Muscle of leg (tissue), 11 donors: ENCODE data around the gene PSD2. TPM values are rescaled to one million over a fixed set of nuclear protein-coding genes. Genes with fewer than 3 reads are reported as not detected.

Experiments used
- DNase-seq: peaks from one replicate; pipeline ENCODE4 v3.0.0; 2013
- H3K27ac ChIP-seq: one replicate; pipeline ENCODE4 v1.5.1; 2013; ENCODE audit warnings: mild to moderate bottlenecking, low read length, control low read depth
- H3K27me3 ChIP-seq: one replicate; pipeline ENCODE4 v1.6.1; 2013; ENCODE audit warnings: low read length; ENCODE audit not compliant: control insufficient read depth, insufficient read depth
- H3K36me3 ChIP-seq: one replicate; pipeline ENCODE4 v1.6.1; 2013; ENCODE audit warnings: low read length; ENCODE audit not compliant: control insufficient read depth, insufficient read depth
- H3K4me1 ChIP-seq: one replicate; pipeline ENCODE4 v1.6.1; 2013; ENCODE audit warnings: low read length; ENCODE audit not compliant: control insufficient read depth, insufficient read depth
- H3K4me3 ChIP-seq: one replicate; pipeline ENCODE4 v1.5.1; 2013; ENCODE audit warnings: low read length, control low read depth
- H3K9me3 ChIP-seq: replicated peaks from 2 replicates; pipeline ENCODE4 v1.6.1; 2013; ENCODE audit warnings: low read depth, low read length; ENCODE audit not compliant: control insufficient read depth
- WGBS: methylation state at CpG from one replicate; pipeline ENCODE4 v1.1.5; 2013; ENCODE audit warnings: missing lambda C conversion rate; ENCODE audit not compliant: insufficient coverage; 5-methylcytosine and 5-hydroxymethylcytosine counted together
- polyA plus RNA-seq, 8 donors: library from polyadenylated mRNA; unstranded; fragments of 120-200 nt; gene quantifications; one replicate each; pipeline versions ENCODE4 v1.2.1 to v1.2.3, GENCODE V29; 2013; ENCODE audit warnings: inconsistent platforms in 1 of 8, low replicate concordance in 1 of 8; ENCODE audit not compliant: insufficient read length in 8 of 8, insufficient read depth in 1 of 8
- total RNA-seq: library from RNA; stranded (reverse); fragments of 120-200 nt; gene quantifications from one replicate; pipeline ENCODE4 v1.2.4, GENCODE V29; 2013

The PSD2 gene
- total and polyA plus RNA-seq, 9 donors, result 0.18 to 0.47 (median 0.31) TPM

- Histone ChIP-seq H3K9me3 (no peaks in the 10 kb centered on the region), H3K27me3 (peaks cover 7% of the 10 kb centered on the region), H3K4me1 (peaks cover 23% of the 10 kb centered on the region), H3K36me3 (no peaks in the 10 kb centered on the region), H3K4me3 (no peak overlapping the region), H3K27ac (no peak overlapping the region)
- DNase-seq, result no peak
- WGBS, result no CpG with 5 or more reads among the region's 6 CpGs
Measured at GRCh38 chr5:139877129-139877597, 81.6 kb downstream of the PSD2 start.

- no peak overlapping the region for H3K27ac ChIP-seq
- 79% methylated on average over 2 of the region's 3 CpGs for whole genome bisulfite sequencing
- peaks cover 6% of the 10 kb centered on the region for H3K27me3 ChIP-seq
- H3K9me3 ChIP-seq, result no peaks in the 10 kb centered on the region
- no peaks in the 10 kb centered on the region for H3K36me3 ChIP-seq
- H3K4me3 ChIP-seq, result no peak overlapping the region
- peaks cover 32% of the 10 kb centered on the region for H3K4me1 ChIP-seq
- DNase-seq, result no peak
Measured at GRCh38 chr5:139878093-139878492, 82.5 kb downstream of the PSD2 start.

- Histone ChIP-seq H3K4me3 (no peak overlapping the region), H3K9me3 (no peaks in the 10 kb centered on the region), H3K27ac (peak overlapping the region; percentile 7), H3K4me1 (peaks cover 45% of the 10 kb centered on the region), H3K36me3 (no peaks in the 10 kb centered on the region), H3K27me3 (peaks cover 3% of the 10 kb centered on the region)
- 50% methylated on average over 2 of the region's 18 CpGs for WGBS
- no peak for DNase-seq
Measured at GRCh38 chr5:139880416-139881142, 85.0 kb downstream of the PSD2 start.

GRCh38 chr5:139881143-139881733 lies 85.6 kb downstream of the PSD2 start:
- Histone ChIP-seq H3K36me3 (no peaks in the 10 kb centered on the region), H3K4me3 (no peak overlapping the region), H3K4me1 (peaks cover 45% of the 10 kb centered on the region), H3K27me3 (peaks cover 3% of the 10 kb centered on the region), H3K9me3 (no peaks in the 10 kb centered on the region), H3K27ac (peak overlapping the region; percentile 35)
- peak; percentile 53 for DNase-seq
- WGBS, result 52% methylated on average over 5 of the region's 5 CpGs

- H3K9me3 ChIP-seq, result no peaks in the 10 kb centered on the region
- no peaks in the 10 kb centered on the region for H3K36me3 ChIP-seq
- 80% methylated on average over 1 of the region's 3 CpGs for WGBS
- DNase-seq, result peak; percentile 43
- no peak overlapping the region for H3K4me3 ChIP-seq
- peaks cover 7% of the 10 kb centered on the region for H3K27me3 ChIP-seq
- H3K4me1 ChIP-seq, result peaks cover 45% of the 10 kb centered on the region
- peak overlapping the region; percentile 67 for H3K27ac ChIP-seq
Measured at GRCh38 chr5:139882316-139882715, 86.7 kb downstream of the PSD2 start.

- H3K36me3 ChIP-seq, result no peaks in the 10 kb centered on the region
- H3K27me3 ChIP-seq, result peaks cover 7% of the 10 kb centered on the region
- WGBS, result 37% methylated on average over 5 of the region's 10 CpGs
- no peaks in the 10 kb centered on the region for H3K9me3 ChIP-seq
- peak; percentile 54 for DNase-seq
- H3K4me3 ChIP-seq, result no peak overlapping the region
- H3K4me1 ChIP-seq, result peaks cover 45% of the 10 kb centered on the region
- peak overlapping the region; percentile 67 for H3K27ac ChIP-seq
Measured at GRCh38 chr5:139882961-139883539, 87.4 kb downstream of the PSD2 start.

- H3K4me1 ChIP-seq, result peaks cover 45% of the 10 kb centered on the region
- no peaks in the 10 kb centered on the region for H3K36me3 ChIP-seq
- H3K4me3 ChIP-seq, result no peak overlapping the region
- DNase-seq, result peak; percentile 22
- WGBS, result 60% methylated on average over 1 of the region's 3 CpGs
- peaks cover 7% of the 10 kb centered on the region for H3K27me3 ChIP-seq
- no peaks in the 10 kb centered on the region for H3K9me3 ChIP-seq
- no peak overlapping the region for H3K27ac ChIP-seq
Measured at GRCh38 chr5:139884144-139884543, 88.5 kb downstream of the PSD2 start.

- 46% methylated on average over 3 of the region's 3 CpGs for WGBS
- H3K4me3 ChIP-seq, result no peak overlapping the region
- peaks cover 7% of the 10 kb centered on the region for H3K27me3 ChIP-seq
- peaks cover 45% of the 10 kb centered on the region for H3K4me1 ChIP-seq
- H3K9me3 ChIP-seq, result no peaks in the 10 kb centered on the region
- H3K36me3 ChIP-seq, result no peaks in the 10 kb centered on the region
- no peak for DNase-seq
- no peak overlapping the region for H3K27ac ChIP-seq
Measured at GRCh38 chr5:139884734-139885133, 89.1 kb downstream of the PSD2 start.

GRCh38 chr5:139885172-139885856 lies 89.7 kb downstream of the PSD2 start:
- Histone ChIP-seq H3K27ac (no peak overlapping the region), H3K27me3 (peaks cover 7% of the 10 kb centered on the region), H3K4me3 (no peak overlapping the region), H3K36me3 (no peaks in the 10 kb centered on the region), H3K4me1 (peaks cover 41% of the 10 kb centered on the region), H3K9me3 (no peaks in the 10 kb centered on the region)
- 87% methylated on average over 15 of the region's 15 CpGs for WGBS
- DNase-seq, result no peak

- Histone ChIP-seq H3K4me3 (no peak overlapping the region), H3K27ac (no peak overlapping the region), H3K9me3 (no peaks in the 10 kb centered on the region), H3K4me1 (peaks cover 36% of the 10 kb centered on the region), H3K36me3 (no peaks in the 10 kb centered on the region), H3K27me3 (peaks cover 7% of the 10 kb centered on the region)
- 100% methylated on average over 2 of the region's 4 CpGs for WGBS
- no peak for DNase-seq
Measured at GRCh38 chr5:139885857-139886208, 90.2 kb downstream of the PSD2 start.
